Activated T-cell treated with anti-CD3 and anti-CD28 coated beads, Interleukin-2, amount 50 U/mL, for 24 hours (primary cell): ENCODE results near the gene ORMDL1.

Experiments
- DNase-seq: peaks from one replicate; pipeline ENCODE4 v3.0.0-alpha.2; 2020
- H3K27ac Mint-ChIP-seq: 2 replicates; pipeline ENCODE4 v1.8.0; 2020; ENCODE audit warnings: mild to moderate bottlenecking, mixed read lengths
- H3K27me3 Mint-ChIP-seq: 2 replicates; pipeline ENCODE4 v1.8.0; 2020; ENCODE audit warnings: mixed read lengths
- H3K36me3 Mint-ChIP-seq: 2 replicates; pipeline ENCODE4 v1.8.0; 2020; ENCODE audit warnings: low read depth, mixed read lengths
- H3K4me1 Mint-ChIP-seq: 2 replicates; pipeline ENCODE4 v1.8.0; 2020; ENCODE audit warnings: low read depth, mixed read lengths
- H3K4me3 Mint-ChIP-seq: 2 replicates; pipeline ENCODE4 v1.8.0; 2020; ENCODE audit warnings: mild to moderate bottlenecking, moderate library complexity, mixed read lengths
- H3K9me3 Mint-ChIP-seq: 2 replicates; pipeline ENCODE4 v1.8.0; 2020; ENCODE audit warnings: mixed read lengths

Gene ORMDL1

DNA sequence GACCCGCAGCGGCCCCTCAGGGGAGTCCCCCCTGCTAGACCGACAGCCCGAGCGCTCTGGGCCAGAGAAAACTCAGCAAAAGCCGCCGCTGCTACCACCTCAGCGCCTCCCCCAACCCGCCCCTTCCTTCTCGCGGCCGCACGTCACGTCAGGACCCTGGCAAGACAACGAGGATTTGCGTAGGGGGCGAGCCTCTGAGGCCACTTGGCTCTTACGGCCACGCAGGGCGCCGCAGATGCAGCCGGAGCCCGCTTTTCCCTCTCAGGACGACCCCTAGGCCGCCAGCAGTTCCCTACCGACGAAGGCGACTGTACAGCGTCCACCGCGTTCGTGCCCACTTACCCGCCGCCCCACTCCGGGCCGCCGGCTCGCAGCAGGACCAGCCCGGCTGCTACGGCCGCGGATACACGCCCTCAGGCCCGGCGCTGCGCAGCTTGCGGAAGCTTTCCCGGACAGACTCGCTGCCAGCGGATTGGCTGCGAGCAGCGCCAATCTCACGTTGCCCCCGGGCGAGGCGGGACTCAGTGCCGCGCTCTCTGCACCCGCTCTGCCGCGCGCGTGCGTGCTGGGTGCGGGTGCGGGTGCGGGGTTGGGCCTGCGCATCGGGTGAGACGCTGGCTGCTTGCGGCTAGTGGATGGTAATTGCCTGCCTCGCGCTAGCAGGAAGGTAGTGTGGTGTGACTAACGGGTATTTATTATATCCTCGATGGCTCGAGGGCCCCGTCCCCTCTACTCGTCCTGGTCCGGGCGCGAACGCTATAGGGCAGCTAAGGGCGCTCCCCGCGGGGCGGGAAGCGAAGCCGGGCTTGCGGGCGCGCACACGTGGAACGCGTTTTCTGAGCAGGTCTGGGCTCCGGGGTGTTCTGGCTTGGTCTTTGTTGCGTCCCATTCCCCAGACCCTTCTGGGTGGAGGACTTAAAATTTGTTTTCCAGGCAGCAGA is at the start of gene ORMDL1, which contains the start of gene PMS1:
Gene ORMDL1 (minus strand): TSS at position 413 of the 941 bp plus-strand sequence. CDS start 1,744 bp downstream, outside the sequence.
Gene PMS1 (plus strand): TSS at position 524 of the 941 bp plus-strand sequence. CDS start 7,360 bp downstream, outside the sequence.
- H3K4me1 Mint-ChIP-seq, result peaks cover 57% of the 10 kb centered on the region
- peak within 1 kb of the TSS; percentile 96 for H3K27ac Mint-ChIP-seq
- H3K36me3 Mint-ChIP-seq, result peaks cover 90% of the 10 kb centered on the region
- DNase-seq, result peak; percentile 96
- no peaks in the 10 kb centered on the region for H3K27me3 Mint-ChIP-seq
- H3K4me3 Mint-ChIP-seq, result peak within 1 kb of the TSS; percentile 95
- H3K9me3 Mint-ChIP-seq, result no peaks in the 10 kb centered on the region

- Mint-ChIP-seq H3K36me3 (peaks cover 65% of the 10 kb centered on the region), H3K27ac (no peak overlapping the region), H3K4me1 (peaks cover 17% of the 10 kb centered on the region), H3K4me3 (no peak overlapping the region), H3K27me3 (no peaks in the 10 kb centered on the region), H3K9me3 (no peaks in the 10 kb centered on the region)
- DNase-seq, result no peak
Measured at GRCh38 chr2:189830510-189830909, 46.4 kb upstream of the ORMDL1 start.

DNA sequence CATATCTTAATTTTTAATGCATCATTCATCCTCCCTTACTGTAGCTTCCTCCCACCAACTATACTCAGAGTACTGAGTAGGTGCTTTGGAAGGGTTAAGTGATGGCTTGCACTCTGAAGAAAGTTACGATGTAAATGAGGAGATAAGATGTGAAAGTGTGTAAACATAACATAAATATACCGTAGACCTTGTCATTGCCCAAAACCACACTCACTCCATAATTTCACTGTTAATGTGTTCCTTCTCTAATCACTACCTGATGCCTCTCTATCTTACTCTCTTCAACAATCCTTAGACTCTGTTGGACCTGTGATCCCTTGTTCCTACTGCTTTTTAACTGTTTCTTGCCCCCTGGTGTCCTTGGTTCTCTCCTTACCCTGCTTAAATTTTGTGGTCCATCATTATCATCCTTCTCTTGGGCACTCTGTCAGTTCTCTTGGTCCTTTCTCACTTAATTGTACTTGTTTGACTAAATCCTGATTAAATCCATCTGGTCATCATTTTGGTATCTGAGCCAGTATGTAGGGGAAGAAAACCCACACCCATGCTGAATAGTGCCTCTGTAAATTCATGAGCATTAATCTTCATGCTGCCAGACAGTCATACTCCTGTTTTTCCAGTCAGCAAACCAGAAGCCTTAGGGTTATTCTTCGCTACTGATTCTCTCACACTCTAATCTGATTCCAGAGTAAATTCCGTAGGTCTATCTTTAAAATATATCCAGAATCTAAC is 45.1 kb upstream of the ORMDL1 start:
- Mint-ChIP-seq H3K27me3 (no peaks in the 10 kb centered on the region), H3K9me3 (no peaks in the 10 kb centered on the region), H3K4me3 (no peak overlapping the region), H3K4me1 (peaks cover 16% of the 10 kb centered on the region), H3K36me3 (peaks cover 64% of the 10 kb centered on the region), H3K27ac (no peak overlapping the region)
- DNase-seq, result no peak

- no peak for DNase-seq
- Mint-ChIP-seq H3K4me1 (peaks cover 15% of the 10 kb centered on the region), H3K27ac (no peak overlapping the region), H3K36me3 (peaks cover 61% of the 10 kb centered on the region), H3K27me3 (no peaks in the 10 kb centered on the region), H3K4me3 (no peak overlapping the region), H3K9me3 (no peaks in the 10 kb centered on the region)
Measured at GRCh38 chr2:189826039-189826438, 41.9 kb upstream of the ORMDL1 start.

DNA sequence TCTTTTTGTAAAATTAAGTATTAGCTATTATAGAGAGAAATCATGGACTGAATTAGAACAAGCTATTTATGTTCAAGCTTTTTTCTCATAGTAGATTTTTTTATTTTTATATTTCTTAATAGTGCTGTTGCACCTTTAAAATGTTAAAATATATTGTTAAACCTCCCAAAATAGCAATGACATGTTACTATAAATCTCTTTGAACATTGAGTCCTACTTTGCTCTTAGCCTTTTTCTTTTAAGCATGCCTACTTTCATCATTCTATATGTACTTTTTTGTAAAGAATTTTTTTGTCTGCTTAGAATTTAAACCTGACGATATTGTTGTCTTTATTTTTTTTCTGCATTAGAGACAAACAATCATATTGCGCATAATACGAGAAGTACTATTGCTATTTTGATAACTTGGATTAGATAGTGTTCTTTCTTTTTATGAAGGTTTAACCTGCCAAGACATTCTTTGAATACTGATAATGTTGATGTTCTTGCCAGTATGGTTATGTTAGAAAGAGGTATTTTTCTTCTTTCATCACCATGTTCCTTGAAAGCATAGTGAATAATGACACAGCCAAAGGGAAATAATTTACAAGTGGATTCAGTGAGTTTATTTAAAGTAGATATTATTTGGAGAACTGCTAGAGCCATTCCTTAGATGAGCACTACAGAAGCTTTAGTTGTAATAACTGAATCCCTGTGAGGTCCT is 40.7 kb upstream of the ORMDL1 start:
- Mint-ChIP-seq H3K4me1 (peaks cover 15% of the 10 kb centered on the region), H3K9me3 (no peaks in the 10 kb centered on the region), H3K27ac (no peak overlapping the region), H3K4me3 (no peak overlapping the region), H3K36me3 (peaks cover 62% of the 10 kb centered on the region), H3K27me3 (no peaks in the 10 kb centered on the region)
- DNase-seq, result no peak

GRCh38 chr2:189821953-189822748 is 38.0 kb upstream of the ORMDL1 start:
- Mint-ChIP-seq H3K4me1 (peaks cover 31% of the 10 kb centered on the region), H3K27ac (no peak overlapping the region), H3K4me3 (no peak overlapping the region), H3K36me3 (peaks cover 62% of the 10 kb centered on the region), H3K9me3 (no peaks in the 10 kb centered on the region), H3K27me3 (no peaks in the 10 kb centered on the region)
- DNase-seq, result no peak

DNA sequence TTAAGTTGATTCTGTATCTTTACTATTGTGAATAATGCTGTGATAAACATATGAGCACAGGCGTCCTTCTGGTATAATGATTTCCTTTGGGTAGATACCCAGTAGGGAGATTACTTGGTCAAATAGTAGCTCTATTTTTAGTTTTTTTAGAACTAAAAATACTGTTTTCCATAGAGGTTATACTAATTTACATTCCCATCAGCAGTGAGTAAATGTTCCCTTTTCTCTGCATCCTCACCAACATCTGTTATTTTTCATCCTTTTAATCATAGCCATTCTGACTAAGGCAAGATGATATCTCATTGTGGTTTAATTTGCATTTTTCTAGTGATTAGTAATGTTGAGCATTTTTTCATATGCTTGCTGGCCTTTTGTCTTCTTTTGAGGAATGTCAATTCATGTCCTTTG is 35.2 kb upstream of the ORMDL1 start:
- Mint-ChIP-seq H3K4me1 (peaks cover 32% of the 10 kb centered on the region), H3K4me3 (peak overlapping the region; percentile 48), H3K27me3 (no peaks in the 10 kb centered on the region), H3K27ac (peak overlapping the region; percentile 96), H3K9me3 (no peaks in the 10 kb centered on the region), H3K36me3 (peaks cover 71% of the 10 kb centered on the region)
- no peak for DNase-seq

DNA sequence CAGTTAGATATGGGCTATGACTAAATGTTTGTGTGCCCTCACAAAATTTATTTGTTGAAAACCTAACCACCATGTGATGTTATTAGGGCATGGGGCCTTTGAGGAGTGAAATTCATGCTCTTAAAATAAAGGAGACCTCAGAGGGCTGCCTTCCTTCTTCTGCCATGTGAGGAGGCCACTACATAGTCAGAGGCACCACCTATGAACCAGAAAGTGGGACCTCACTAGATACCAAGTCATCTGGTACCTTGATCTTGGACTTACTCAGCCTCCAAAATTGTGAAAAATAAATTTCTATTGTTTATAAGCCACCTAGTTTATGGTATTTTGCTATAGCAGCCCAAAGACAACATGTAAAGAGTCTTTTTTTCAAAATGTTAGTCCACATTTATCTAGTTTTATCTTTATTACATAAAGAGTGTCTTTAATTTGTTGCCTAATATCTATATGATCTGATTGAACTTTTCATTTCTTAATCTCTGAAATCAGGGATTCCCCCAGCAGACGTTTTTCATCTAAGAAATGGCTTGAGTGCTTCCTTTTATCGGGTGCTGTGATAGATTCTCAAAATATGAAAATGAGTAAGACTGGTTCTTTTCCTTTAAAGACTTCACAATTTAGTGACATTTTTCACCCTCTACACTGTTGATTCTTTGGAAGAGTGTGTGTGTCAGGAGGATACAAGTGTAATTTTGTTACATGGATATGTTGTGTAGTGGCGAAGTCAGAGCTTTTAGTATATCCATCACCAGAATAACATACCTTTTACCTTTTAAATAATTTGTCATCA is 34.3 kb upstream of the ORMDL1 start:
- DNase-seq, result no peak
- Mint-ChIP-seq H3K9me3 (no peaks in the 10 kb centered on the region), H3K4me3 (peak overlapping the region; percentile 48), H3K27ac (peak overlapping the region; percentile 96), H3K4me1 (peaks cover 32% of the 10 kb centered on the region), H3K27me3 (no peaks in the 10 kb centered on the region), H3K36me3 (peaks cover 80% of the 10 kb centered on the region)

GRCh38 chr2:189803431-189803830 is 19.3 kb upstream of the ORMDL1 start:
- Mint-ChIP-seq H3K9me3 (no peaks in the 10 kb centered on the region), H3K4me1 (peaks cover 17% of the 10 kb centered on the region), H3K4me3 (no peak overlapping the region), H3K36me3 (peaks cover 74% of the 10 kb centered on the region), H3K27me3 (no peaks in the 10 kb centered on the region), H3K27ac (no peak overlapping the region)
- DNase-seq, result no peak

GRCh38 chr2:189802396-189802912 is 18.3 kb upstream of the ORMDL1 start:
- no peaks in the 10 kb centered on the region for H3K9me3 Mint-ChIP-seq
- H3K36me3 Mint-ChIP-seq, result peaks cover 77% of the 10 kb centered on the region
- H3K27ac Mint-ChIP-seq, result no peak overlapping the region
- no peak for DNase-seq
- H3K27me3 Mint-ChIP-seq, result no peaks in the 10 kb centered on the region
- no peak overlapping the region for H3K4me3 Mint-ChIP-seq
- peaks cover 20% of the 10 kb centered on the region for H3K4me1 Mint-ChIP-seq

GRCh38 chr2:189799531-189799930 is 15.4 kb upstream of the ORMDL1 start:
- no peaks in the 10 kb centered on the region for H3K9me3 Mint-ChIP-seq
- no peak overlapping the region for H3K27ac Mint-ChIP-seq

DNA sequence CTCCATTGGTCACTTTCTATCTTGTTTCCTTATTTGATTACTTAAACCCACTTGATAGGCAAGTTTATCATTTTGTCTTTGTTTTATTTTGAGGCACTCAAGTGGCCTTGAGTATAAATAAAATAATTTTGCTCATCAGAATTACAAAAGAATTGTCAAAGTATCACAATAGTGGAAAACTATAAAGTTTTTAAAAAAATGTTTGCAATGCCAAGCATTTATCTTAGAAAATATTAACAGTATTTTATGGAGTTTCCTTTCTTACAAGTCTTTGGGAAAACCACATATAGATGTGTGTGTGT is 14.8 kb upstream of the ORMDL1 start:
- Mint-ChIP-seq H3K4me1 (peaks cover 20% of the 10 kb centered on the region), H3K4me3 (no peak overlapping the region), H3K36me3 (peaks cover 84% of the 10 kb centered on the region), H3K9me3 (no peaks in the 10 kb centered on the region), H3K27me3 (no peaks in the 10 kb centered on the region), H3K27ac (no peak overlapping the region)
- no peak for DNase-seq

More at GRCh38 chr2:189799531-189799930, 15.4 kb upstream of the ORMDL1 start:
- DNase-seq, result no peak
- Mint-ChIP-seq H3K4me3 (no peak overlapping the region), H3K4me1 (peaks cover 20% of the 10 kb centered on the region), H3K36me3 (peaks cover 84% of the 10 kb centered on the region), H3K27me3 (no peaks in the 10 kb centered on the region)
